Activated CD8-positive, alpha-beta memory T cell treated with anti-CD3 and anti-CD28 coated beads, Interleukin-2, amount 10 ng/mL, durations not matched to agents 7 days and 5 days (primary cell): Measurements from ENCODE around the gene ADAMTS14. TPM values are rescaled to one million over a fixed set of nuclear protein-coding genes. Genes with fewer than 3 reads are reported as not detected.
A peak's percentile ranks its signal among the peaks of the same experiment; 100 is the strongest.
"Not testable (repeated sequence)": the region's sequence is repeated elsewhere in the genome, so short reads cannot be mapped to it uniquely, and the experiment has no call there.

Experiments used
- ATAC-seq: fragments of 150-1000 bp; cut with Tn5 transposase; one replicate; pipeline ENCODE4 v1.10.0; 2021; ENCODE audit warnings: moderate library complexity
- CTCF ChIA-PET: fragments of 350-600 bp; sonication (Branson Sonifier 250); formaldehyde crosslinking; loops from one replicate; lab custom pipeline; 2021; ENCODE audit warnings: antibody characterized with exemption; lab: Charles Lee
- DNase-seq: peaks from one replicate; pipeline ENCODE4 v3.0.0-alpha.2; 2020
- H3K27ac Mint-ChIP-seq: one replicate; pipeline ENCODE4 v1.8.0; 2021; ENCODE audit warnings: mild to moderate bottlenecking, mixed read lengths
- H3K27me3 Mint-ChIP-seq: one replicate; pipeline ENCODE4 v1.8.0; 2021; ENCODE audit warnings: mixed read lengths
- H3K36me3 Mint-ChIP-seq: one replicate; pipeline ENCODE4 v1.8.0; 2021; ENCODE audit warnings: mild to moderate bottlenecking, mixed read lengths
- H3K4me1 Mint-ChIP-seq: one replicate; pipeline ENCODE4 v1.8.0; 2021; ENCODE audit warnings: mixed read lengths
- H3K4me3 Mint-ChIP-seq: one replicate; pipeline ENCODE4 v1.8.0; 2021; ENCODE audit warnings: mild to moderate bottlenecking, moderate library complexity, mixed read lengths
- H3K9me3 Mint-ChIP-seq: one replicate; pipeline ENCODE4 v1.8.0; 2022; ENCODE audit warnings: low read depth, mixed read lengths
- total RNA-seq, 2 experiments: library from RNA; stranded (reverse); gene quantifications; one replicate each; pipeline ENCODE4 v1.2.3, GENCODE V29; 2021

ADAMTS14 gene
- total RNA-seq, 2 experiments from 2014 or later, result 0.15 to 0.19 TPM

DNA sequence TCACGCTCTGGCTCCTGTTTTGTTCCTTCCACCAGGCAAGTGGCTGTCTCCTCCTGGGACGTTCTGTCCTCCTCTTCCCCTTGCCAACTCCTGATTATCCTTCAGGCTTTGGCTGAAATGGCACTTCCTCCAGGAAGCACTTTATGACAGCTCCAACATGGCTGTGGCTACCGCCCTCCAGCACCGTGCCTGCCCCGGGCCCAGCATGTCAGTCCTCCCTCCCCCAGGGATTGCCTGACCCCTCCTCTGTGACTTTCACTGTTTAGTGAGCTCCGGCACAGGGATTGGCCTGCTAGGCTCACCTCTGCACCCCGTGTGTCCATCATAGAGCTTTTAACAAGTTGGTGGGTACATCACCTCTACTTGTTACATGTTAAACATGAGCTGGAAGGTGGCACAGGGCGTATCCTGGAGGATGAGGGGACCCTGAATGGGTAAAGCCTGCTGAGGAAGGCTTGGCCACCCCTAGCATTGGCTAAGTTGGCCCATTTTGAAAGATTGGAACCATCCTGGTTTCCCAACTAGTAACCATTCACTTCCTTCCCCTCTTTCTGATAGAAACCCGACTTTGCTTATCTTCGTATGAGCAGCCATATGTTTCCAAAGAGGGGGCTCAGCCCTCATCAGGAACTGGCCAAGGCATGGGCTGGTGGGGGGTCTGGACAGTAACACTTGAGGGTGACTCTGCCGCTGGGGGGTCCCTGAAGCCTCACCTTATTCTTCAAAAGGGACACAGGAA lies 10.5 kb upstream of the ADAMTS14 start:
- H3K4me1 Mint-ChIP-seq, result peaks cover 10% of the 10 kb centered on the region
- DNase-seq (no peak), ATAC-seq (no peak)
- H3K36me3 Mint-ChIP-seq, result peaks cover 4% of the 10 kb centered on the region
- no peak overlapping the region for H3K4me3 Mint-ChIP-seq
- H3K9me3 Mint-ChIP-seq, result no peaks in the 10 kb centered on the region
- peaks cover 14% of the 10 kb centered on the region for H3K27me3 Mint-ChIP-seq
- H3K27ac Mint-ChIP-seq, result no peak overlapping the region
- CTCF ChIA-PET, result interaction anchor here (0.8 kb wide), 1 partner anchor 9 kb away, joined by 3 read pairs; no protein-coding TSS in a partner anchor

DNA sequence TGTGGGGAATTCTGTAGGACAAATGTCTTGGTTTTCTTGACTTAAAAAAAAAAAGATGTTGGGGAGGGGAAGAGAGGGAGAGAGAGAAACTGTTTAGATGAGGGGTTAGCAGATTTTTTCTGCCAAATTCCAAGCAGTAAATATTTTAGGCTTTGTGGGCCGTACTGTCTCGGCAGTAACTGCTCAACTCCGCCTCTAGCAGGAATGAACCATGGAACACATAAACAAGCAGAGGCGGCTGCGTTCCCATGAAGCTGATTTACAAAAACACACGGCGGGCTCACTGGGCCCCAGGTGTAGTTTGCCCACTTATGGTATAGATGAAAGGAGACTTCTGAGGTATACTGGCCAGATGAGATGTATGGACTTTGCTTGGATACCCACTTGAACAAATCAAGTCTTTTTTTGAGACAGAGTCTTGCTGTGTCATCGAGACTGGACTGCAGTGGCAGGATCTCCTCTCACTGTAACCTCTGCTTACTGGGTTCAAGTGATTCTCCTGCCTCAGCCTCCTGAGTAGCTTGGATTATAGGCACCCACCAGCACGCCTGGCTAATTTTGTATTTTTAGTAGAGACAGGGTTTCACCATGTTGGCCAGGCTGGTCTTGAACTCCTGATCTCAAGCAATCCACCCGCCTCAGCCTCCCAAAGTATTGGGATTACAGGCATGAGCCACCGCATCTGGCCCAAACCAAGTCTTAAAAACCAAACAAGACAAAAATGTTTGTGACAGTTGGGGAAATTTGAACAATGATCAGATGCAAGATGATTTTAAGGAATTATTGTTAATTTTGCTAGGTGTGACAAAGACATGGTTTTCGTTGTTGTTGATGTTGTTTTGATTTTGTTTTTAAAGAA lies 9.7 kb upstream of the ADAMTS14 start:
- no peaks in the 10 kb centered on the region for H3K9me3 Mint-ChIP-seq
- H3K36me3 Mint-ChIP-seq, result peaks cover 4% of the 10 kb centered on the region
- H3K27me3 Mint-ChIP-seq, result peaks cover 14% of the 10 kb centered on the region
- no peak overlapping the region for H3K27ac Mint-ChIP-seq
- H3K4me1 Mint-ChIP-seq, result peaks cover 15% of the 10 kb centered on the region
- ATAC-seq (no peak), DNase-seq (no peak)
- no peak overlapping the region for H3K4me3 Mint-ChIP-seq
- CTCF ChIA-PET, result interaction anchor here (0.7 kb wide), 1 partner anchor 40 kb away, joined by 5 read pairs; no protein-coding TSS in a partner anchor

DNA sequence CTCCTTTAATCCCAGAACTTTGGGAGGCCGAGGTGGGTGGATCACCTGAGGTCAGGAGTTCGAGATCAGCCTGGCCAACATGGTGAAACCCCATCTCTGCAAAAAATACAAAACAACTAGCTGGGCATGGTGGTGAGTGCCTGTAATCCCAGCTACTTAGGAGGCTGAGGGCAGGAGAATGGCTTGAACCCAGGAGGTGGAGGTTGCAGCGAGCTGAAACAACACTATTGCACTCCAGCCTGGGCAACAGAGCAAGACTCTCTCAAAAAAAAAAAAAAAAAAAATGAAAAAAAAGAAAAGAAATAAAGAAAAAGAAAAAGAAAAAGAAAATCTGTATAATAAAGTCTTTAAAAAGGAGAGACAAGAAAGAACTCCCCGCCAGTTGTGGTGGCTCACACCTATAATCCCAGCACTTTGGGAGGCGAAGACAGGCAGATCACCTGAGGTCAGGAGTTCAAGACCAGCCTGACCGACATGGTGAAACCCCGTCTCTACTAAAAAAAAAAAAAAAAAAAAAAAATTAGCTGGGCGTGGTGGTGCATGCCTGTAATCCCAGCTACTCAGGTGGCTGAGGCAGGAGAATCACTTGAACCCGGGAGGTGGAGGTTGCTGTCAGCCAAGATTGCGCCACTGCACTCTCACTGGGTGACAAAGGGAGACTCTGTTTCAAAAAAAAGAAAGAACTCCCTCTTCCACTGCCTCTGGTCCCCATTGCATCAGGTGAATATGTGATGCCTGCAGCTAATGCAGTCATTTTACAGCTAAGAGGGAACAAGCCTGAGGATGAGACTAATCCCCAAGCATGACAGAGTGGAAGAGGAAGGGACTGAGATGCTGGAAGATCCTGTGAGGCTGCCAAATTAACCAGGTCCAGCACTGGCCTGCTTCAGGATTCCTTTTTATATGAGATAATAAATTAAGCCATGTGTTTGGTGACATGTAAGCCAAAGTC lies 8.6 kb upstream of the ADAMTS14 start:
- peaks cover 17% of the 10 kb centered on the region for H3K4me1 Mint-ChIP-seq
- CTCF ChIA-PET, result interaction anchor here (0.6 to 0.7 kb wide), 2 partner anchors 25 to 39 kb away, joined by 3 to 5 read pairs; no protein-coding TSS in a partner anchor

DNA sequence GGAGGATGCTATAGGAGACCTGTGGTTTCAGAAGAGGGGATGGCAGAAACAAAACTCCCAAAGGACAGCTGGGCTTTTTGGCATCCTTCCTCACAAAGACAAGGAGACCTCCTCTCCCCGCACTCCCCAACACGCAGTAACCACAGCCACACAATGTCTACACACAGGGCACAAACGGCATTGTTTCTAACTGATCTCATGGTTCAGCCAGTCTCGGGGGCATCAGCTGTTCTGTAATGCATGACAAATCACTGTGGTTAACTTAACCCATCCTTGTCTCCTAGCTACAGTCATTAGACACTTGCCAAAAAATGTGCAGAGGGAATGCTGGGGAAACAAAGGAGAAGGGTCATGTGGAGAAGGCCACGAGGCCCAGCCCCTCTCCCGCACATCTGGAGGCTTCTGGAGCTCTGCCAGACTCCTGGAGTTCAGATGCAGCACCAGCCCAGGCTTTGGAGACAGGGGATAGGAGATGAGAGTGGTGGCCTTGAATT lies 7.6 kb upstream of the ADAMTS14 start:
- CTCF ChIA-PET, result no interaction called here
- ATAC-seq, result no peak
- Mint-ChIP-seq H3K4me1 (peaks cover 17% of the 10 kb centered on the region), H3K27ac (no peak overlapping the region), H3K9me3 (peaks cover 4% of the 10 kb centered on the region), H3K27me3 (peaks cover 14% of the 10 kb centered on the region), H3K4me3 (no peak overlapping the region), H3K36me3 (no peaks in the 10 kb centered on the region)
- DNase-seq, result no peak

More for the DNA sequence above, 8.6 kb upstream of the ADAMTS14 start:
- DNase-seq, ATAC-seq, H3K27ac Mint-ChIP-seq, H3K9me3 Mint-ChIP-seq, H3K36me3 Mint-ChIP-seq, H3K4me3 Mint-ChIP-seq: not testable (repeated sequence)
- peaks cover 19% of the 10 kb centered on the region for H3K27me3 Mint-ChIP-seq

DNA sequence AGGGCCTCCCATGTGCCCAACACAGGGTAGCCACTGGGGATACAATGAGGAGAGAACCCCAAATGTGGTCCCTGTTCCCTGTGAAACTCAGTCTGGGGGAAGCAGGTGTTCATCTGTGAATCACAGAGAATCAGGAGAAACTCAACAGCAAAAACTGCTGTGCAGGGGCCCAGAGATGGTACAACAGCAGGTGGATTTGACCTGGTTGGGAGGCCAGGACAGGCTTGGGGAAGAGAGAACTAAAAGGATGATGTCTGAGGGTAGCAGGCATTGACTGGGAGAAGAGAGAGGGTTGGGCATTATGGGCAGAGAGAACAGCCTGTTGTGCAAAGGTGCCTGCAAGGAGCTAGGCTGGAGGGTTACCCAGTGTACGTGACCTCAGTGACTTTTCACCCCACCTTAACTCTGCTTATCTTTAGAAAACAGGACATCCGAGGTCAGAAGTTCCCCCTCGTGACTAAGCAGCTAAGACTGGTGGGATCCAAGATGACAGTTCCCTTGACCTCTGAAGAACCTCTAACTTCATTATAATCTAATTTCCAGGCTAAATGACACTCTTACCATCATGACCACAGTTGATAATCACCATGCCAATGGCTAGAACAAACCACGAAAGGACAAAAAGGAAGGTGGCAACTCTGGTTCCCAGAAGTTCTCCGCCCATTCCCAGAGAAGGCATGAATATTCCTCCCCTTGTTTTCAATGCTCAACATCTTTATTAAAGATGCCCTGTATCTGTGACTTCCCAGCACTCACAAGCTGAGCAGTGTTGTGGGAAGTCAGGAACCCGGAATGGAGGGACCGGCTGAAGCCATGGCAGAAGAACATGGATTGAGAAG lies 5.1 kb upstream of the ADAMTS14 start:
- Mint-ChIP-seq H3K4me3 (no peak overlapping the region), H3K36me3 (no peaks in the 10 kb centered on the region), H3K4me1 (peaks cover 21% of the 10 kb centered on the region), H3K27me3 (peaks cover 28% of the 10 kb centered on the region), H3K9me3 (peaks cover 4% of the 10 kb centered on the region), H3K27ac (no peak overlapping the region)
- ATAC-seq, result peak; percentile 42
- DNase-seq, result no peak
- CTCF ChIA-PET, result interaction anchor here (1.2 to 1.3 kb wide), 2 partner anchors 17 to 108 kb away, joined by 3 read pairs; no protein-coding TSS in a partner anchor

DNA sequence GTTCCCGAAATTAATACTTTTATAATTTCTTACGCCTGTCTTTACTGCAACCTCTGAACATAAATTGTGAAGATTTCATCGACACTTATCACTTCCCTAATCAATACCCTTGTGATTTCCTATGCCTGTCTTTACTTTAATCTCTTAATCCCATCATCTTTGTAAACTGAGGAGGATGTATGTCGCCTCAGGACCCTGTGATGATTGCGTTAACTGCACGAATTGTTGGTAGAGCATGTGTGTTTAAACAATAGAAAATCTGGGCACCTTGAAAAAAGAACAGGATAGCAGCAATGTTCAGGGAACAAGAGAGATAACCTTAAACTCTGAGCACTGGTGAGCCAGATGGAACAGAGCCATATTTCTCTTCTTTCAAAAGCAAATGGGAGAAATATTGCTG lies 4.5 kb upstream of the ADAMTS14 start:
- H3K27me3 Mint-ChIP-seq, result peaks cover 26% of the 10 kb centered on the region
- H3K9me3 Mint-ChIP-seq, H3K27ac Mint-ChIP-seq, DNase-seq, CTCF ChIA-PET, H3K36me3 Mint-ChIP-seq, ATAC-seq, H3K4me3 Mint-ChIP-seq: not testable (repeated sequence)
- peaks cover 21% of the 10 kb centered on the region for H3K4me1 Mint-ChIP-seq

DNA sequence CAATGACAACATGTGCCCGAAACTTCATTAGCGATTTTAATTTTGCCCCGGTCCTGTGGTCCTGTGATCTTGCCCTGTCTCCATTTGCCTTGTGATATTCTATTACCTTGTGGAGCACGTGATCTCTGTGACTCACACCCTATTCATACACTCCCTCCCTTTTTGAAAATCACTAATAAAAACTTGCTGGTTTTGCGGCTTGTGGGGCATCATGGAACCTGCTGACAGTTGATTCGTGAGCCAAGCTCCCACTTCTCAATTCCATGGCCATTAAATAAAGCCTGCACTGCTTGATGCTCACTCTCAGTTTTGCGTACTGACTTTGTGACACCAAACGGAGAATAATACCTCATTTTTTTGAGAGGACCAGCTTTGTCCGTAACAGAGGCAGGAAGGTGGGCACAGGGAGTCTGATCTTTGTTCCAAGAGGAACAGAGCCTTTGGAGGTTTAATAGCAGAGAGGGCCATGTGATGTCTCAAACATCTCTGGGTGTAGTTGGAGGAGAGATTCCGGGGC lies 3.8 kb upstream of the ADAMTS14 start:
- Mint-ChIP-seq H3K27ac (no peak overlapping the region), H3K4me1 (peaks cover 26% of the 10 kb centered on the region), H3K36me3 (no peaks in the 10 kb centered on the region), H3K27me3 (peaks cover 33% of the 10 kb centered on the region), H3K4me3 (no peak overlapping the region), H3K9me3 (peaks cover 4% of the 10 kb centered on the region)
- CTCF ChIA-PET, result interaction anchor here (1.3 kb wide), 1 partner anchor 90 kb away, joined by 4 read pairs; no protein-coding TSS in a partner anchor
- no peak for ATAC-seq
- DNase-seq, result no peak

DNA sequence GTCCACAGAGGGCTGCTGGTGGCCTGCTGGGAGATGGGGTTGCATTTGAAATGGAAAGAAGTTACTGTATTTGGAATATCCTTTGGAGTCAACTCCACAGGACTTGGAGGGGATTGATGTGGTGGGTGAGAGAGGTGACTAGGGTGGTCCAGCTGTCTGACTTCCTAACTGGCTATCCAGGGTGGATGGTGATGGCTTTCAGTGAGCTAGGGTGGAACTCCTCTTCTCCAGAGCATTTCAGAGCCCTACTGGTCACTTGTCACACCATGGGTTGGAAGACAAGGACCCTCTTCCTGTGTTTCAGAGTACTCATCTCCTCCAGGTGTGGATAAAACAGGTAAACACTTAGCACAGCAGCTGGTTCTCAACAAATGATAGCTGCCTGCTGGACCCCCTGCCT lies 3.3 kb upstream of the ADAMTS14 start:
- ATAC-seq, result no peak
- peaks cover 38% of the 10 kb centered on the region for H3K27me3 Mint-ChIP-seq
- no peak overlapping the region for H3K27ac Mint-ChIP-seq
- peaks cover 4% of the 10 kb centered on the region for H3K9me3 Mint-ChIP-seq
- no peaks in the 10 kb centered on the region for H3K36me3 Mint-ChIP-seq
- CTCF ChIA-PET, result interaction anchor here (1.3 kb wide), 1 partner anchor 90 kb away, joined by 4 read pairs; no protein-coding TSS in a partner anchor
- no peak overlapping the region for H3K4me3 Mint-ChIP-seq
- H3K4me1 Mint-ChIP-seq, result peaks cover 26% of the 10 kb centered on the region
- DNase-seq, result no peak

DNA sequence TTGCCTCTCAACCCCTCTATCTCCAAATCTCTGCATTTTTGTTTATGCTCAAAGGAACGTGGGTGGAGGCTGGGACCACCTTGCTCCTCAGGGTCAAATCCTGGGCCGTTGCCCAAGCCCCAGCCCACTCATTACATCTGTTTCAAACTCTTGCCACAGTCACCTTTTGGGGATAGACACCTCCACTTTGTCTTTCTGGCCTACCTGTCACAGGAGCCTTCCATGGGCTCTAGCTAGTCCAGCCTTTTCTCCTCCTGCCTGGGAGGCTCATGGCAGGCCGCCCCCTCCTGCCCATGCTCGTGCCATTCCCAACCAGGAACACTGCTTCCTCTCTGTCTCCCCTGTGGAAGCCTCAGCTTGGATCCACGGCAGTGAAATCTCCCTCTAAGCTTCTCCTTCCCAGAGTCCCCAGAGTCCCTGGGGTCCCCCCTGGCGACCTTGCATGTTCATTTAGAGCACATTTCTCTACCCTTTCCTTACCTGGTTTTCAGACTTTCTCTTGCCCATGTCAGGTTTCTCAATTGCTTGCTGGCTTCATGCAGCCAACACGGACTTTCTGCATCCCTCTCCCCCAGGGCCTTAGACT lies 2.5 kb upstream of the ADAMTS14 start:
- no peak overlapping the region for H3K4me3 Mint-ChIP-seq
- ATAC-seq (no peak), DNase-seq (no peak)
- no peaks in the 10 kb centered on the region for H3K36me3 Mint-ChIP-seq
- peaks cover 4% of the 10 kb centered on the region for H3K9me3 Mint-ChIP-seq
- H3K4me1 Mint-ChIP-seq, result peaks cover 23% of the 10 kb centered on the region
- CTCF ChIA-PET, result interaction anchor here (1.0 to 1.3 kb wide), 2 partner anchors 8 to 89 kb away, joined by 3 to 4 read pairs; no protein-coding TSS in a partner anchor
- no peak overlapping the region for H3K27ac Mint-ChIP-seq
- H3K27me3 Mint-ChIP-seq, result peaks cover 44% of the 10 kb centered on the region

DNA sequence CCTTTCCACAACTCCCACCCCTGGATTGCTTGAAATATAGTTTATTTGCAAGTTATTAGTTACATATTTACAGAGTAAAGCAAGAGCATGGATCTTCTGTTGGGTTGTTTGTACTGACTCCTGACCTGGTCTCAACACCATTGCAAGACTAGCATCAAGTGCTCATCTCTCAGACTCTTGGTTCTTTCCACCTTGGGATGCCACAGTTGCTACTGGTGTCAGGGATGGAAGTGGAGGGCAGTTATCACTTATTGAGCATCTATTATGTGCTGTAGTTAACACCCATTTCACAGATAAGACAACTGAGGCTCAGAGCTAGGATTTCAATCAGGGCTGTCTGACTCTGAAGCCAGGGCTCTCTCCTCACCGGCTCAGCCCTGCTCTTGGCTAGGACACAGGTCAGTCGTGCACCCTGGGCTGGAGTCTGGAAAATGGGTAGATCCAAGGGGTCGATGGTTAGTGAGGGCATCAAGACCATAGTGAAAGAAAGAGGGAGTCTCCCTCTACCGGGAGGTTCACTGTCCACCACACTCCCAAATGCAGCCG lies 614 bp upstream of the ADAMTS14 start:
- DNase-seq, result no peak
- H3K4me1 Mint-ChIP-seq, result peaks cover 19% of the 10 kb centered on the region
- H3K27ac Mint-ChIP-seq, result no peak overlapping the region
- no peaks in the 10 kb centered on the region for H3K36me3 Mint-ChIP-seq
- peaks cover 54% of the 10 kb centered on the region for H3K27me3 Mint-ChIP-seq
- H3K9me3 Mint-ChIP-seq, result peaks cover 4% of the 10 kb centered on the region
- CTCF ChIA-PET, result no interaction called here
- peak overlapping the region; percentile 59 for H3K4me3 Mint-ChIP-seq
- no peak for ATAC-seq
